Activated effector memory CD4-positive, alpha-beta T cell treated with Interleukin-2 at 50 U/mL for 16 hours (primary cell): ENCODE results near the gene TSPAN18.
A peak's percentile ranks its signal among the peaks of the same experiment; 100 is the strongest.

Experiments
- DNase-seq: peaks from one replicate; pipeline ENCODE4 v3.0.0-alpha.2; 2020

Gene TSPAN18

DNA sequence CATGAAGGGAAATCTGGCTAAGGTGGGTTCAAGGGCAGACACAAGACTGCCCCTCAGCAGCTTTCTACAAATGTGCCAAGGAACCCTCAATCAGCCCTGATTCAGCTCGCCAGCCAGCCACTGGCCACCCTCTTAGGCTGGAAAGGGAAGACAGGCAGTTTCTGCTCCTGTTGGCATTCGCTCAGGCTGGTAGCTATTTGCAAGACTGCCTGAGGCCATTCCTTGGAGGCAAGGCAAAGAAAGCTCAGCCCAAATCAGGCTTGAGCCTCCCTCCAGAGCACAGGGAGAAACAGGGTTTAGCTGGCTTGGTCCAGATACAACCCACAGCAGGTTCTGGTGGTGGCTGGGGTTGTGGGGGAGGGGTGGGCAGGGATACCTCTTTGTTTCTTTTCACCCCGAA lies 204.7 kb downstream of the TSPAN18 start:
- DNase-seq, result no peak

DNA sequence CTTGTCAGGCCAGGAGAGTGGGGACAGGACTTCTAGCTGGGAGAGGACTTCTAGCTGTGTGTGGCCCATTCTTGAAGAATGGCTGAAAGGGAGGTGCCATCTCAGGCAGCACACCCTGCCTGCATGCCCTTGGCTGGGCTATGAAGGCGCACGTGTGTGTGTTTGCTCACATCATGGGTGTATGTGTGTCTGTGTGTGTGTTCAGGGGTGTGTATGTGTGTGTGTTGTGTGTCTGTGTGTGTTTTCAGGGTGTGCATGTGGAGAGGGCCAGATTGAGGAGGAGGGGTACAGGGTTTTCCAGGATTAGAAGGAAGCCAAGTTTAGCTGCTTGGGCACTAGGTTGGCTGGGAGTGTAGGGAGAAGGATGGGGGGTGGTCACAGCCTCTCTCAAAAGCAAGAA lies 207.3 kb downstream of the TSPAN18 start:
- no peak for DNase-seq

DNA sequence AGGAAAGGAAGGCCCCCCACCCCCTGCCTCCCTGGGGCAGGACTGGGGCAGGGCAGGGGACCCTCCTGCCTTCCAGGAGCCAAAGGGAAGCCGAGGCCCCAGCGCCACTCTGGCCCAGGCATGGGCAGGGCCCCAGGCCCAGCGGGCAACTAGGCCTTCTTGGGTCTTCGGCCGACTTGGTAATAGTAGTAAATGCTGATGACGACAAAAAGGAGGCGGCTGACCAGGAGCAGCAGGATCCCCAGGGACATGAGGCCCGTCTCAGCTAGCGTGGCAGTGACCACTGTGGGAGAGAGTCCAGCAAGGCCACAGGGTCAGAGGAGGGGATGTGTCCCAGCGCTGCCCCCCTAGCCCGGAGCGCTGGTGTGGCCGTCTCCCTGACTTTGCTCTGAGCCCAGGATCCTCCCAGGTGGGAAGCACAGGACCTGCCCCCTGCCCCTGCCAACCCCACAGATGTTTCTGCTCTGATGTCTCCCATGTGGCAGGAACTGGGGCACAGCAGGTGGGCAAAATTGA lies 208.0 kb downstream of the TSPAN18 start:
- DNase-seq, result no peak

DNA sequence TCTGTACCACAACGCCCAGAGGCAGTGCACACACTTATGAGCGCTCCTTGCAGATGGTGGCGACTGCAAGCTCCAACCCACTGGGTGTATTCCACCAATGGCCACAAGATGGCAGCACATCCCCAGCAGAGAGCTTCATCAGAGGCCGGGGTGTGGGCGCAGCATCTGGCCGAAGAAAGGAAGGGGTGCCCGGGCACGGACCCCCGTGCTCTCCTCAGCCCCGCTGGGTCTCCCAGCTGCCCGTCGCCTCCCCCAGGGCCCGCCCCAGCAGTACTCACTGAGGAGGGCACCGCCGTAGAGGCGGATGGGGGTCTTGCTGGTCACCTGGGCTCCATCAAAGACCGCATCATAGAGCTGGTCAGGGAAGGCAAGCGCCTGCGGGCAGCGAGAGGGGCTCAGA lies 209.8 kb downstream of the TSPAN18 start:
- DNase-seq, result peak; percentile 70

- DNase-seq, result no peak
Measured at GRCh38 chr11:44936951-44937543, 210.3 kb downstream of the TSPAN18 start.

DNA sequence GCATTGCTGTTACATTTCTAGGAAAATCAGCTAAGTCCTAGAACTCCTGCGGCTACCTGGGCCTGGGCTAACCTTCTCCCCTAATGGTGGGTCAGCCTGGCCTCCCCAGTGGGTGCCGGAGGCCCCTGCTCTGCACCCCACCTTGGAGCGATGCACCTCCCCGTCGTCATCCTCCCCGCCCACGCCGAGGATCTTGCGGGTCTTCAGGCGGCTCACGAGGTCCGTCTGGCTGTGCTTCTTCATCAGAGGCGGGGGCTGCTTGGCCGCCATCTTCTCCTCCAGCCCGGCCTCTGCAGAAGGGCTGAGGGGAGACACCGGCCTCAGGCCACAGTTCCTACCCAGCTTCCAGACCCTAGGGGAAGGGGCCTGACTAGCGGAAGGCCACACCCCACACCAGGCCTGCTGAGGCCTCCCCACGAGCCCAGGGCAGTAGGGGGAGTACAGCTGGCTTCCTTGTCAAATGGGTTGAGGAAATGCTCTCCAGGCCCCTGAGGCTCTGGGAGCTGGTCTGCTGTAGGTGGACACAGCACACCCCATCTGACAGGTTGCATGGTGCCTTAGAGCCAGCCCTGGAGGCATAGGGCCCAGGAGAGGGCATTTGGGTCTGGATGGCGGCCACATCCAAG lies 211.4 kb downstream of the TSPAN18 start:
- DNase-seq, result no peak

DNA sequence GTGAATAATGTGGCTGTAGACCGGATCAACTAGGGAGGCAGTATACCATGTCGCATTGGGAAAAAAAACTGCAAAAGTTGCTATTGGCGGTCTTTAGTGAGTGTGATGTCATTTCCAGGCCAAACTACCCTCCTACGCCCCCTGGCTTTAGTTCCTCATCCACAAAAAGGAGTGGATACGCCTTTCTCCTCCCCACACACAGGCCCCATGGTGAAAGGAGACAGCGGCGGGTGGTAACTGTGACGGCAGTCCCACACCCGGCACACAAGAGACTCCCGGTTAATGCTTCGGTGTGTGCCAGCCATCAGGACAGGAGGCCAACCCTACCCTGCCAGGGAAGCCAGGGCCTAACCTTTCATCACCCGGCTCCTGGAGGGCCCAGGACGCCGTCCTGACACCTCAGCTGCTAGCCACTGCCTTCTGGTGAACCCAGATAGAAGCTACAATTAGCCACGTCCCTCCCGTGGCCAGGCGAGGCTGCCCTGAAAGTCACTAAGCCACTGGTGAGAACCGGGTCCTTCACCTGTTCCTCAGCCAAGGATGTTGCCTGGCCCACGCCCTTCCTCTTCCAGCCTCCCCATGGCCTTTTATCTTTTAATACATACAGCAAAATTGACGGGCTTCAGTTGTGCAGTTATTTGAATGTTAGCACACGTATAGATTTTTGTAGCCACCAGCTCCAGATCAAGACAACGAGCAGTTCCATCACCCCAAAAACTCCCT lies 213.1 kb downstream of the TSPAN18 start:
- DNase-seq, result no peak

GRCh38 chr11:44940404-44940803 lies 213.6 kb downstream of the TSPAN18 start:
- DNase-seq, result no peak

GRCh38 chr11:44940835-44941234 lies 214.1 kb downstream of the TSPAN18 start:
- no peak for DNase-seq

- no peak for DNase-seq
Measured at GRCh38 chr11:44941259-44942021, 214.7 kb downstream of the TSPAN18 start.

DNA sequence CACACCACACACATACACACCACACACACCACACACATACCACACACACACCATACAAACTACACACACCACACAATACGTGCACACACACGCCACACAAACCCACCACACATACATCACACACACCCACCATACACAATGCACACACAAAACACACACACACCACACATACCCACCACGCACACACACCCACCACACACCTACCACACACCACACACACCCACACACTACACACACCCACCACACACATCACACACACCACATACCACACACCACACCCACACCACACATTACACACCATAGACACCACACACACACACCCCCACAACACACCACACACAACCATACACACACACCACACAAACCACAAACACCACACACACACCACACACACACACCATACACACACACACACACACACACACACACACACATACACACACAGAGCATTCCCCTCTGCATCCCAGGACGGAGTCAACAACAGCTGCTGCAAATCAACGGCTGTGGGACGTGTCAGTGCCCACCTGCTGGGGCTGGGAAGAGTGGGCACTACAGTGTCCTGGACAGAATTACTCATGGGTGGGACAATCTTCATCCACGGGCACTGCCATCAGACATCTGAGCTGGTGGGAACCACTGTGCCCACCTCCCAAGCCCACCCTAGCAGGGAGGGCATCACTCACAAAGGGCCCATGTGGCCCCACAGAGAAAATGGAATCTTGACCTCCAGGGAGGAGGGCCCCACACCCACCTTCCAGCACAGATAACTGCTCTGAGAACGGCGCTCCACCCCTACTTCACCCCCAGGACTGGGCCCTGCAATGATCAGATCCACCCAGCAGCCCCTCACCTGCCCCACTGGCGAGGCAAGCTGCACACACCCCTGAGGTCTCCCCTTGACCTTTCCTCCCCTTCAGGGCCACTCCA lies 215.5 kb downstream of the TSPAN18 start:
- no peak for DNase-seq

GRCh38 chr11:44943118-44943517 lies 216.4 kb downstream of the TSPAN18 start:
- DNase-seq, result no peak

- DNase-seq, result no peak
Measured at GRCh38 chr11:44943696-44944095, 216.9 kb downstream of the TSPAN18 start.

DNA sequence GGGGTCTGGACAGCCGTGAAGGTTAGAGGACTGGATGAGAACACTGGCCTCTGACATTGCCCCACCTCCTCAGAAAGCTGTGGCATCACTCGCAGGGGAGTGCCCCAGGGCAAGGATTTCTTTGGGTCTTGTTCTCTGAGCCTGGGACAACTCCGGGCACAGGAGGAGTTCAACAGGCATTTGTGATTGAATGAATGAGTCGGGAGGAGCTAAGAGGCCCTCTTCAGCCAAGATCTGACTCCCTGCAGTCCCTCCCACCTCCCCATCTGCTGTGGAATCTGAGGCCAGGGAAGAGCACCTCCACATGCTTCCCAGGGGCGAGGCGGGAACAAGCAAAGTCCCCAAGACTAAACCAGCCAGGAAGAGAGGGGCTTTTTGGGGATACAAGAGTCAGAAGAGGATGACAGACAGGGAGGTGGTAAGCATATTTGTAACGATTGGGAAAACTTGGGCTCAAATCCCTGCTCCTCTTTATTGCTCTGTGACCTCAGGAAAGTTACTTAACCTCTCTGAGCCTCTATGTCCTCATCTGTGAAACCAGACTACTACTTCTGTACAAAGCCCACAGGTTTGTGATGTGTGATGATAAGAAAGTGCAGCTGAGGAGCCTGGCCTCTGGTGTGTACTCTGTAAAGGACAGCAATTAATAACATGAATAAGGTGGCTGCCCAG lies 217.6 kb downstream of the TSPAN18 start:
- no peak for DNase-seq

- DNase-seq, result no peak
Measured at GRCh38 chr11:44944853-44945235, 218.1 kb downstream of the TSPAN18 start.

- DNase-seq, result no peak
Measured at GRCh38 chr11:44945666-44946065, 218.9 kb downstream of the TSPAN18 start.

- DNase-seq, result no peak
Measured at GRCh38 chr11:44946263-44946662, 219.5 kb downstream of the TSPAN18 start.

- no peak for DNase-seq
Measured at GRCh38 chr11:44947114-44947513, 220.4 kb downstream of the TSPAN18 start.

DNA sequence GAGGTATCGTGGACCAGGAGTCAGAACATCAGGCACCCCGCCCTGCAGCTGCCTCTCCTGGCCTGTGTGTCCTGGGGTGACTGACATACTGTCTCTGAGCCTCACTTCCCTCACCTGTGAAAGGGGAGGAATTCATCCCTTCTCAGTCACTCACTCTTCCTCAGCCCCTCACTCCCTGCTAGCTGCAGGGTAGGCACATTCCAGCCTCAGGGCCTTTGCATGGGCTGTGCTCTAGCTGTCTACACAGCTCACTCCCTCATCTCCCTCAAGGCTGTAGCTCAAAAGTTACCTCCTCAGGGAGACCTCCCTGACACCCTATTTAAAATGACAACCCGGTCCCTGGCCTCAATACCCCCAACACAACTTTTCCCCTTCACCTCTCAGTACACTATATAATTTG lies 221.4 kb downstream of the TSPAN18 start:
- DNase-seq, result no peak

- DNase-seq, result peak; percentile 25
Measured at GRCh38 chr11:44949160-44950030, 222.6 kb downstream of the TSPAN18 start.
